Stimulated activated CD4-positive, alpha-beta T cell treated with anti-CD3 and anti-CD28 coated beads, Interleukin-1b, Interleukin-23, amount 100 ng/mL, for 48 hours (primary cell): ENCODE measurements around the gene MECR.
"Not testable (repeated sequence)": the region's sequence is repeated elsewhere in the genome, so short reads cannot be mapped to it uniquely, and the experiment has no call there.

ENCODE experiments used
- DNase-seq: peaks from one replicate; pipeline ENCODE4 v3.0.0-alpha.2; 2020

MECR gene

DNA sequence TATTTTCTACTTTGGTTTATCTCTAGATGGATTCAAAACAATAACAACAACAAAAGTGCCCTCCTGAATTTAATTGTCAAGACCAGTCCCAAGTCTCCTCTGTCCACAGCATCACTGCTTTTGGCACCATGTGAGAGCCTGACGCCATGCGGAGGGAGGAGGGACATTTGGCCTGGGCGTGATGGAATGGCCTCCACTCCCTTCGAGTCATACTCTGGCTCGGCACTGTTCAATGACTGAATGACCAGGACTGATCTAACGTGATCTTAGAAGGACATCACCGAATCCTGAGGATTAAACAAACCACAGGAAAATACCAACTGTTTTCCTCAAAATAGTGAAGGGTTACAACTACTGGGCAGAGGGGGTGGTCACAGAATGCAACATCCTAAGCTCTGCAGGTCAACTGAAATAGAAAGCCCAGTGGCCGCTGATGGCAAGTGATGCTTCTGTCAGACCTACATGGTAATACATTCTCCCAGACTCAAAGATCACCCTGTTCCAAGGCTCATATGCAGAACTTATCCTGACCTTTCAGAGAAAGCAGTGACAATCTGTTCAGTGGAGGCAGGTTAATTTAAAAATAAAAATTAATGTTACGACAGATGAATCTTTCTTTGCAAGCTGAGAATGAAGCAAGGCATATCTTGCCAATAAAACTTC, 68.1 kb downstream of the MECR start:
- no peak for DNase-seq

DNA sequence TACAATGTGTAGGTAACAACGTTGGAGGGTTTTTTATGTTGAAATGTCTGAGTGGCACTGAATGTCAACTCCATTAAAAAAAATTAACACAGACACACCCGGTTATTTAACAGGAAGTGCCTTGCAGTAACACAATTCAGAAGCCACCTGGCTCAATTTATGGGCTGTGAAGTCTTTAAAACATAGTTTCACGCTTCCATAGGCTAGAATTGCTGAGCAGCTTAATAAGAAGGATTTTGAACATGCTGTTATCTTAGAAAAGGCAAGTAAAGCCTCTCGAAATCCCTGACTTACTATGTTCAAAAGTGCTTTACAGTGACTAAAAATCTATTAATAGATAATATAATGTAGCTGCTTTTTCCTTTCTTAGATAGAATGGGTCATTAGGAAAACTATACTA, 68.7 kb downstream of the MECR start:
- no peak for DNase-seq

GRCh38 chr1:29159773-29160172, 71.0 kb downstream of the MECR start:
- no peak for DNase-seq

DNA sequence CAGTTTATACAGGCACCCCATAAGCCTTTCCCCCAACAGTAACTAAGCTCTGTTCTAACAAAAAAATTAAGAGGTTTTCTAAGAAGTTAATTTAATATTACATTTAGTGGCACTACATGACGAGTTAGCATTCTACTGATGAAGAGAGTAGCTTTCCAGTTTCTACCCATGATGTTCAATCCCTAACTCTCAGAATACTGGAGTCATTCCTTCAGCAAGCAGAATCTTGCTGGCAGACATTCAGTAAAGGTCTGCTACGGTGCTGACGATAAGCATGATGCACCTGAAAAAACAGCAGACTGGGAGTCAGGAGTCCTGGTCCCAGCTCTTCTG, 73.5 kb downstream of the MECR start:
- no peak for DNase-seq

DNA sequence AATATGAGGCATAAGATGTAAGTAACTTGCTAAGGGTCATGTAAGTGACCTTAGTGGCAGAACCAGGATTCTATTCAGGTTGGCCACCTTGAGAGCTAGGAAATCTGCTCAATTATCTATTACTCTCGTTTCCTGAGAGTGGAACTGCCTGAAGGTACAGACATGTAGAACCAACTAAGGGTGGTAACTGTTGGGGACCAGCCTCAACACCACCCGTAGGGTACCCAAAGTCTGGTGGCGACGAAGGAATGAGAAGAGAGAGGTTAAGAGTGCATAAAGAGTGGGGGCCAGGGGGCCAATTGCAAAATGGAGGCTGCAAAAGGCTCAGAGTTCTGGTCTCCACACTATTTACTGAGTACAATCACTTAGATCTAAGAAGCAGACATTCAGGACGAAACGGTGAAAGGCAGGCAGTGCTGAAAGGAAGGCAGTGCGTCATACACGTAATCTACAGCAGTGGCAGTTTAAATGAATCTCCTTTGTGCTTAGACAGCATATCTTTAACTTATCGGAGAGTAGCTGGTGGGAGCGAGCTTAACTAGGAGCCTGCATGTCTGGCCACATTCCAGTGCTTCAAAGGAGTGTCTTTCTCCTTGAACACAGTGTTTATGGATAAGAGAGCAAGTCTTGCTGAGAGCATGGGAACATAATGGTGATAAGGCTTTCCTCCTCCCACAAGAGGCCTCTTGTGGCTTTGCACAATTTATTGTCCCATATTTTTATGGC, 74.0 kb downstream of the MECR start:
- DNase-seq = no peak

- DNase-seq = no peak
Observed at GRCh38 chr1:29152046-29152805, 78.5 kb downstream of the MECR start.

- not testable (repeated sequence) for DNase-seq
Observed at GRCh38 chr1:29150346-29150745, 80.4 kb downstream of the MECR start.

DNA sequence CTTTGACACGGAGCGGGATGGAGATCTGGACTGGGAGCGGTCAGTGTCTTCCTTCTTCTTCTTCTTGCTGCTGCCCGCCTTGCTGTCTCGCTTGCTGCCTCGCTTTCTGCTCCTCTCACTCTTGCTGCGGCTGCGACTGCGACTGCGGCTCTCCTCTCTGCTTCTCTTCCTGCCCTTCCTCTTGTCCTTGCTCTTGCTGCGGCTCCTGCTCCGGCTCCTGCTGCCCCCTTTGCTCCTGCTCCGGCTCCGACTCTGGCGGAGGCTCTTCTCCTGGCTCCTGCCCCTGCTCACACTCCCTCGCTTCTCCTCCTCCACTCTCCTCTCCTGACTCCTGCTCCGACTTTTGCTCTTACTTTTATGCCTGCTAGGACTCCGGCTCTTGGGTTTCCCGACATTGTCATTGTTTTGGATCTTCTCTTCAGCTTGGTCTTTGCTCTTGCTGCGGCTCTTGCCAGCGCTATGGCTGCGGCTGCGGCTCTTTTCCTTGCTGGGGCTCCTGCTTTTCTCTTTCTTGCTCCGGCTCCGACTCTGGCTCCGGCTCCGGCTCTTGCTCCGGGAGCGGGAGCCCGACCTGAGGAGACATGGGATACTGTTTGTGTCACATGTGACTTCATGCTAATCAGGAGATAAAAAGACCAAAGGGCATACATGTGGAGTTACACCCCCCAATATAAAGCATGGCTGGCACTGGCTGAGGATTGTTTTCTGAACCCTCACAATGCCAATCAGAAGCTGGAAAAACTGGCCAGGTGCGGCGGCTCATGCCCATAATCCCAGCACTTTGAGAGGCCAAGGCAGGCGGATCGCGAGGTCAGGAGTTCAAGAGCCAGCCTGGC, 81.9 kb downstream of the MECR start:
- no peak for DNase-seq

DNA sequence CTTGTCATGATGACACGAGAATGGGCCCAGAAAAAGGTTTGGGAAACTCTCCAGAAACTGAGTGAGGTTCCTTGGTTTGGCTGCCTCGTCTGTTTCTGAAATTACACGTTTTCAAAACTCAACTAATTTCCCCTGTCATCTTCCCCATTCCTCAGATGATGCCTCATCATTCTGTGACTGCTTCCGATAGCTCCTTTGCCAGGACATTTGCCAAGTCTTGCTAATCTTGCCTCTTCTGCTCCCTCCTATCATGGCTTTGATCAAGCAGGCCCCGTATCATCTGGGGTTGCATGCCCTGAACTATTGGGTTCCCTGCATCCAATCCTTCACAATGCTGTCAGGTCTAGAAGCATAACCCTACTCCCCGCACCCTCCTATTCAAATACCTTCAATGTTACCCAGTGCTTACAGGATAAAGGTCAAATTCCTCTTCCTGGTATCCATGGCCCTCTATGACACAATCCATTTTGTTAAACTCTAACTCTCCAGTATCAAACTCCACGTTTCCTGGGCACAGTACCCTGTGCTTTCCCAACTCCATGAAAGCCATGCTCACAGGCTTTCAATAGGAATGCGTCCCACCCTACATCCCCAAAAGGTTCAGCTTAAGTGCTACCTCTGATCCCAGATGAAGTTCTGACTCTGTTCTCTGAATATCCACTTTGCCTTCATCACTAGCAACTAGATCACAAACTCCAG, 84.8 kb downstream of the MECR start:
- DNase-seq = no peak

DNA sequence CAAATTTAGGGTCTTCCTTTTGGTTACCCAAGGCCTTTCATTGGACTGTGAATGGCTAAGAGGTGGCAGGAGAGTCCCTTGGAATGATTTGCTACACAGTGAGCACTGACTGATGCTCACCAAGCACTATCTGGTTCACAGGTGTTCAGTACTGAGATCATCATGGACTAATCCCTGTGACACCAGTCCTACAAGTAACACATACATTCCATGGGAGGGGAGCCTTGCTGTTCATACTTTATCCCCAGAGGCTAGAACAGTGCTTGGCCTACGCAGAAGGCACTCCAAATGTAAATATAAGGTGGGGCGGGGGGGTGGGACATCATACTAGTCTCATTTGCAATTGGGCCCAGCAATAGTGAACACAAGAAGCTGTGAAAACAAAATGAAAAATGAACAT, 86.6 kb downstream of the MECR start:
- DNase-seq = no peak

DNA sequence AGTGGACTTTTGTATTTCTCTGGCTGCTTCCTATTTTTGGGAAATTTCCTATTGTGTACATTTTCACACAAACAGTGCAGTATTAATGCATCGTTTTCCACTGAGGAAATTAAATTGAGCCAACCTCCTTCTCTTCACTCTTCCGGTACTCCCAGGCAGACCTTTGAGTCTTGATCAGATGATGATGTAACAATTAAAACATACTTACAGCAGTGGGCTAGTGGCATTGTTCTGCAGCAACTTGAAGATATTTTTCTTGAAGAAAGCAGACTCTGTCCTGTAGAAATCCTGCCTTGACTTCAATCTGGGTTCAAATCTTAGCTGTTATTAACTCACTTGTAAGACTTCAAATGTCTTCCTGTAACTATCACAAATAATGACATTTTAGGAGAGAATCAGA, 88.0 kb downstream of the MECR start:
- DNase-seq = no peak
